ENCODE measurements around the gene ARID3C.

The ARID3C gene

GRCh38 chr9:34600908-34601307 is 28.0 kb downstream of the ARID3C start:
- H3K4me3 ChIP-seq (IDR thresholded peaks at IDR 0.05; ENCODE audit: insufficient read depth, low read depth, low read length) = no peak overlapping the region
- no peak overlapping the region for H2AFZ ChIP-seq (ENCODE audit: low read depth)
- no peaks in the 10 kb centered on the region for H3K36me3 ChIP-seq (ENCODE audit: insufficient read depth)
- H3K79me2 ChIP-seq (ENCODE audit: insufficient read depth, low read depth) = no peaks in the 10 kb centered on the region
- H3K27ac ChIP-seq = no peak overlapping the region
- H3K4me1 ChIP-seq (ENCODE audit: low read depth, poor library complexity, severe bottlenecking) = no peaks in the 10 kb centered on the region
- no peak overlapping the region for H3K9ac ChIP-seq
- TF ChIP-seq, protein P1, sequence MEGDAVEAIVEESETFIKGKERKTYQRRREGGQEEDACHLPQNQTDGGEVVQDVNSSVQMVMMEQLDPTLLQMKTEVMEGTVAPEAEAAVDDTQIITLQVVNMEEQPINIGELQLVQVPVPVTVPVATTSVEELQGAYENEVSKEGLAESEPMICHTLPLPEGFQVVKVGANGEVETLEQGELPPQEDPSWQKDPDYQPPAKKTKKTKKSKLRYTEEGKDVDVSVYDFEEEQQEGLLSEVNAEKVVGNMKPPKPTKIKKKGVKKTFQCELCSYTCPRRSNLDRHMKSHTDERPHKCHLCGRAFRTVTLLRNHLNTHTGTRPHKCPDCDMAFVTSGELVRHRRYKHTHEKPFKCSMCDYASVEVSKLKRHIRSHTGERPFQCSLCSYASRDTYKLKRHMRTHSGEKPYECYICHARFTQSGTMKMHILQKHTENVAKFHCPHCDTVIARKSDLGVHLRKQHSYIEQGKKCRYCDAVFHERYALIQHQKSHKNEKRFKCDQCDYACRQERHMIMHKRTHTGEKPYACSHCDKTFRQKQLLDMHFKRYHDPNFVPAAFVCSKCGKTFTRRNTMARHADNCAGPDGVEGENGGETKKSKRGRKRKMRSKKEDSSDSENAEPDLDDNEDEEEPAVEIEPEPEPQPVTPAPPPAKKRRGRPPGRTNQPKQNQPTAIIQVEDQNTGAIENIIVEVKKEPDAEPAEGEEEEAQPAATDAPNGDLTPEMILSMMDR (conservative IDR thresholded peaks at IDR 0.05; ENCODE audit: low read depth, low read length) = no peak
- no peak overlapping the region for H3K4me2 ChIP-seq
- no peaks in the 10 kb centered on the region for H4K20me1 ChIP-seq (ENCODE audit: insufficient read depth)
- H3K27me3 ChIP-seq (ENCODE audit: insufficient read depth, low read depth) = no peaks in the 10 kb centered on the region; the same call in 1 of the 2 replicates

DNA sequence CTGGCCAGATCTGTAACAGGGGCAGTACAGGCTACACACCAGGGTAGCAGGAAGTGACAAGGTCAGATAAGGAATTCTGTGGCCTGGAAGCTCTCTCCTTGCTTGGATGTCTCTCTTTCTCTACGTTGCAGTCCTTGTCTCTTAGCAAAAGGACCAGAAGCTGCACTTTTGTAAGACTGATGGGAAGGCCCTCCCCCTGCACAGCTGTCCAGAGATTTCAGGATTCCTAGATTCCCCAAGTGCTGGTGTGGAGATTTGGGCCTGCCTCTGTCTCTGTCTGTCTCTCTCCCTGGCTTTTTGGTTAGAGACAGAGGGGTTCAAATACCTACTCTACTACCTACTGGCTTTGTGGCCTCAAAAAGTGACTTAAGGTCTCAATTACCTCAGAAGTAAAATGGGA is 29.3 kb downstream of the ARID3C start:
- no peak overlapping the region for H3K9ac ChIP-seq
- H3K27ac ChIP-seq = no peak overlapping the region
- no peaks in the 10 kb centered on the region for H3K4me1 ChIP-seq (ENCODE audit: low read depth, poor library complexity, severe bottlenecking)
- no peak overlapping the region for H3K4me3 ChIP-seq (IDR thresholded peaks at IDR 0.05; ENCODE audit: insufficient read depth, low read depth, low read length)
- H2AFZ ChIP-seq (ENCODE audit: low read depth) = no peak overlapping the region
- H3K36me3 ChIP-seq (ENCODE audit: insufficient read depth) = no peaks in the 10 kb centered on the region
- H3K79me2 ChIP-seq (ENCODE audit: insufficient read depth, low read depth) = no peaks in the 10 kb centered on the region
- H3K4me2 ChIP-seq = no peak overlapping the region
- TF ChIP-seq, protein P1 (conservative IDR thresholded peaks at IDR 0.05; ENCODE audit: low read depth, low read length) = no peak
- H4K20me1 ChIP-seq (ENCODE audit: insufficient read depth) = no peaks in the 10 kb centered on the region
- no peaks in the 10 kb centered on the region for H3K27me3 ChIP-seq (ENCODE audit: insufficient read depth, low read depth)

GRCh38 chr9:34594177-34594576 is 34.7 kb downstream of the ARID3C start:
- no peaks in the 10 kb centered on the region for H4K20me1 ChIP-seq (ENCODE audit: insufficient read depth)
- H3K27ac ChIP-seq = no peak overlapping the region
- no peaks in the 10 kb centered on the region for H3K36me3 ChIP-seq (ENCODE audit: insufficient read depth)
- H3K4me3 ChIP-seq (IDR thresholded peaks at IDR 0.05; ENCODE audit: insufficient read depth, low read depth, low read length) = no peak overlapping the region
- H3K27me3 ChIP-seq (ENCODE audit: insufficient read depth, low read depth) = peaks cover 23% of the 10 kb centered on the region
- no peak overlapping the region for H3K9ac ChIP-seq
- no peaks in the 10 kb centered on the region for H3K4me1 ChIP-seq (ENCODE audit: low read depth, poor library complexity, severe bottlenecking)
- no peaks in the 10 kb centered on the region for H3K79me2 ChIP-seq (ENCODE audit: insufficient read depth, low read depth)
- no peak overlapping the region for H2AFZ ChIP-seq (ENCODE audit: low read depth)
- H3K4me2 ChIP-seq = no peak overlapping the region
- TF ChIP-seq, protein P1 (conservative IDR thresholded peaks at IDR 0.05; ENCODE audit: low read depth, low read length) = no peak

DNA sequence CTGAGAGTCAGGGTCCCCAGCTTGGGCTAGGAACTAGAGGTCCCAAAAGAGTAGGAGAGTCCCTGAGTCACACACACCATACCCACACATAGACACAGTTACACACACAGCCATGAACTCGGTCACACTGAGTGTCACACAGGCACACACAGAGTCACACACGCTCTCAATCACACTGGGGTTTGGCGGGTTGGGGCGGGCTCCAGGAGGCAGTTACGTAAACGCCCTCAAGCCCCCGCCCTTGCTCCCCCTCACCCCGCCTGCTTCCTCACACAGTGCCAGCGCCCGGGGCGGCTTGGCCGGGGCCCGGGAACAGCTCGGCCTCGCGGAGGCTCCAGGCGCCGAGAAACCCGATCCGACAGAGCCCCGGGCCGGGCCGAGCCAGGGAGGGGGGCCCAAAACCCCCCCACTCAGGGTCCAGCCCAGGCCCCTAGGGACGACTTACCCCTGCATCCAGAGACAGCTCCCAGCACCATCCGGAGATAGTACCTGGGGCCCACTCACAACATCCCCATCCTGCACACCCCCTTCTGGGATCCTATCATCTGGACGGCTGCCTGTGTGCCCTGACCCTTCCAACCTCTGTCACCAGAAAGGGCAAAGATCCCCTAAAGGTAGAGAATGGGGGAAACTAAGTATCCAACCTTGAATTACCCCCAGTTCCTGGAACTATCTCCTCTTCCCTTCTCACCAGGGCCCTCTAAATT is 35.8 kb downstream of the ARID3C start:
- H3K9ac ChIP-seq = no peak overlapping the region
- no peaks in the 10 kb centered on the region for H3K4me1 ChIP-seq (ENCODE audit: low read depth, poor library complexity, severe bottlenecking)
- H2AFZ ChIP-seq (ENCODE audit: low read depth) = no peak overlapping the region
- no peaks in the 10 kb centered on the region for H3K79me2 ChIP-seq (ENCODE audit: insufficient read depth, low read depth)
- no peak overlapping the region for H3K27ac ChIP-seq
- no peak overlapping the region for H3K4me3 ChIP-seq (IDR thresholded peaks at IDR 0.05; ENCODE audit: insufficient read depth, low read depth, low read length)
- H3K36me3 ChIP-seq (ENCODE audit: insufficient read depth) = no peaks in the 10 kb centered on the region
- TF ChIP-seq, protein P1 (conservative IDR thresholded peaks at IDR 0.05; ENCODE audit: low read depth, low read length) = no peak
- peaks cover 30% of the 10 kb centered on the region for H3K27me3 ChIP-seq (ENCODE audit: insufficient read depth, low read depth)
- H4K20me1 ChIP-seq (ENCODE audit: insufficient read depth) = no peaks in the 10 kb centered on the region
- H3K4me2 ChIP-seq = no peak overlapping the region
